A549 (cell line): ENCODE data around the gene PLEKHA6.

Source experiments
- CBX8 ChIP-seq: fragments of 200-600 bp; sonication (generic); IDR thresholded peaks from 2 replicates; pipeline ENCODE4 v1.6.1; 2016
- CHD2 ChIP-seq: fragments of 150-350 bp; IDR thresholded peaks from 2 replicates; pipeline ENCODE4 v1.6.1; 2014; ENCODE audit warnings: low read length; ENCODE audit not compliant: partially characterized antibody
- CTCF ChIP-seq: fragments of >200 bp; sonication (Bioruptor Twin); formaldehyde crosslinking; IDR thresholded peaks from 3 replicates; pipeline ENCODE4 v1.5.1; 2016
- ELK1 ChIP-seq: fragments of 150-350 bp; IDR thresholded peaks from 2 replicates; pipeline ENCODE4 v1.6.1; 2014; ENCODE audit warnings: low read depth, mild to moderate bottlenecking, low read length
- EP300 ChIP-seq, 2 experiments: fragments of >200 bp; sonication (Bioruptor Twin); formaldehyde crosslinking; IDR thresholded peaks; 2 replicates in 1 of 2; 3 replicates in 1 of 2; pipeline ENCODE4 v1.6.1; 2016 to 2017
- HDAC2 ChIP-seq: fragments of 200-600 bp; sonication (generic); IDR thresholded peaks from 2 replicates; pipeline ENCODE4 v1.6.1; 2016
- HOXA7 ChIP-seq: fragments of 250-450 bp; sonication (Bioruptor Pico); IDR thresholded peaks from 2 replicates; pipeline ENCODE4 v1.5.0; 2020; ENCODE audit warnings: mild to moderate bottlenecking, moderate library complexity
- HOXB5 ChIP-seq: fragments of 250-450 bp; sonication (Bioruptor Pico); IDR thresholded peaks from 2 replicates; pipeline ENCODE4 v1.5.0; 2020; ENCODE audit warnings: mild to moderate bottlenecking, moderate library complexity
- KDM1A ChIP-seq: fragments of 200-600 bp; sonication (generic); IDR thresholded peaks from 2 replicates; pipeline ENCODE4 v1.6.1; 2016; ENCODE audit warnings: low read depth, mild to moderate bottlenecking
- PBX3 ChIP-seq: IDR thresholded peaks from 2 replicates; pipeline ENCODE4 v1.6.1; 2012
- POLR2A ChIP-seq: IDR thresholded peaks from 2 replicates; pipeline ENCODE4 v1.6.1; 2012; ENCODE audit warnings: mild to moderate bottlenecking, low read length
- RAD21 ChIP-seq, 2 experiments: fragments of >200 bp in 1 of 2; sonication (Bioruptor Twin) in 1 of 2; formaldehyde crosslinking in 1 of 2; IDR thresholded peaks in 1 of 2; conservative IDR thresholded peaks in 1 of 2; 2 replicates in 1 of 2; 3 replicates in 1 of 2; pipeline ENCODE4 v1.6.1; 2012 to 2018; ENCODE audit warnings: inconsistent platforms in 1 of 2
- RCOR1 ChIP-seq: fragments of 150-350 bp; IDR thresholded peaks from 2 replicates; pipeline ENCODE4 v1.6.1; 2014; ENCODE audit warnings: antibody characterized with exemption, low read length, low read depth
- REST ChIP-seq: fragments of 200-600 bp; sonication (generic); IDR thresholded peaks from 2 replicates; pipeline ENCODE4 v1.6.1; 2016; ENCODE audit warnings: antibody characterized with exemption, mild to moderate bottlenecking, moderate library complexity

GRCh38 chr1:204321051-204321450 is 38.7 kb downstream of the PLEKHA6 start:
- TF ChIP-seq CTCF (no peak), CBX8 (no peak), KDM1A (no peak), RCOR1 (no peak), EP300 (IDR thresholded peaks at IDR 0.05) (no peak), HOXA7 (no peak), REST (no peak), CHD2 (no peak), HDAC2 (no peak), POLR2A (no peak), PBX3 (no peak), HOXB5 (CRISPR knock-in tag) (no peak), RAD21 (conservative IDR thresholded peaks at IDR 0.05 in 1 of 2, IDR thresholded peaks at IDR 0.05 in 1 of 2) (no peak), ELK1 (no peak)
